ENCODE data around the gene CYP26B1. TPM values are rescaled to one million over a fixed set of nuclear protein-coding genes. Genes with fewer than 3 reads are reported as not detected.

CYP26B1 gene
- polyA plus RNA-seq, 1 donor (not counting 4 experiments of a cell fraction or from before 2014, with no cell fraction given): 1.2 TPM

DNA sequence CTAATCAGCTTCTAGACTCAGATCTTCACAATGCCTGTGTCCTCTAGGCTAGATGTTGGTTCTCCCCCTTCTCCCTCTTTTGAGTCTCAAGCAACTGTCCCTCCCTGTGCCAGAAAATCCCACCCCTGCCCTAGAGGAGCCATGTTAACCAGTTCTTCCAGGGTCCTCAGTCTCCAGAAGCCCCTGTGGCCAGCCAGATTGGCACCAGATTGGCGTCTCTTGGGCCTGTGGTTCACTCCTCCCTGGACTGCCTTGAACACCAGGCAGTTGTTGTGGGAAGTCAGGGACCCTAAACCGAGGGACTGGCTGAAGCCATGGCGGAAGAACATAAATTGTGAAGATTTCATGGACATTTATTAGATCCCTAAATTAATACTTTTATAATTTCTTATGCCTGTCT, 36.6 kb downstream of the CYP26B1 start:
- peaks cover 52% of the 10 kb centered on the region for H3K4me1 ChIP-seq (ENCODE audit: control insufficient read depth, extremely low read depth, insufficient read depth, low read length)
- dilution Hi-C loops (cut with MboI; ENCODE audit: extremely low pct_ligation_motif_present, low sequenced_read_pairs): no loop called here
- H2AFZ ChIP-seq (ENCODE audit: control insufficient read depth, low read length): no peak overlapping the region
- H3K9me1 ChIP-seq (ENCODE audit: control insufficient read depth, extremely low read depth, insufficient read depth, low read length): no peaks in the 10 kb centered on the region
- no peak for TF ChIP-seq EZH2 (IDR thresholded peaks at IDR 0.05; ENCODE audit: low read length)
- TF ChIP-seq, protein P1, sequence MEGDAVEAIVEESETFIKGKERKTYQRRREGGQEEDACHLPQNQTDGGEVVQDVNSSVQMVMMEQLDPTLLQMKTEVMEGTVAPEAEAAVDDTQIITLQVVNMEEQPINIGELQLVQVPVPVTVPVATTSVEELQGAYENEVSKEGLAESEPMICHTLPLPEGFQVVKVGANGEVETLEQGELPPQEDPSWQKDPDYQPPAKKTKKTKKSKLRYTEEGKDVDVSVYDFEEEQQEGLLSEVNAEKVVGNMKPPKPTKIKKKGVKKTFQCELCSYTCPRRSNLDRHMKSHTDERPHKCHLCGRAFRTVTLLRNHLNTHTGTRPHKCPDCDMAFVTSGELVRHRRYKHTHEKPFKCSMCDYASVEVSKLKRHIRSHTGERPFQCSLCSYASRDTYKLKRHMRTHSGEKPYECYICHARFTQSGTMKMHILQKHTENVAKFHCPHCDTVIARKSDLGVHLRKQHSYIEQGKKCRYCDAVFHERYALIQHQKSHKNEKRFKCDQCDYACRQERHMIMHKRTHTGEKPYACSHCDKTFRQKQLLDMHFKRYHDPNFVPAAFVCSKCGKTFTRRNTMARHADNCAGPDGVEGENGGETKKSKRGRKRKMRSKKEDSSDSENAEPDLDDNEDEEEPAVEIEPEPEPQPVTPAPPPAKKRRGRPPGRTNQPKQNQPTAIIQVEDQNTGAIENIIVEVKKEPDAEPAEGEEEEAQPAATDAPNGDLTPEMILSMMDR (optimal IDR thresholded peaks at IDR 0.05 in 1 of 3, IDR thresholded peaks at IDR 0.05 in 1 of 3, conservative IDR thresholded peaks at IDR 0.05 in 1 of 3; ENCODE audit: extremely low read depth in 1 of 3, insufficient read depth in 2 of 3, low read length in 3 of 3): no peak
- no peak for DNase-seq (ENCODE audit: low read depth, low spot score)
- H3K4me3 ChIP-seq (ENCODE audit: control insufficient read depth in 2 of 3, extremely low read depth in 1 of 3, insufficient read depth in 2 of 3, low read depth in 1 of 3, low read length in 3 of 3): no peak overlapping the region
- H3K36me3 ChIP-seq (ENCODE audit: control insufficient read depth in 2 of 2, extremely low read depth in 1 of 2, insufficient read depth in 2 of 2, low read length in 2 of 2): no peaks in the 10 kb centered on the region
- no peak overlapping the region for H3K9ac ChIP-seq (ENCODE audit: control insufficient read depth, extremely low read depth, insufficient read depth, low read length)
- H3K27me3 ChIP-seq (ENCODE audit: control insufficient read depth, extremely low read depth, insufficient read depth, low read length): no peaks in the 10 kb centered on the region
- H3K9me3 ChIP-seq (ENCODE audit: control insufficient read depth, low read depth, low read length): no peaks in the 10 kb centered on the region
- no peaks in the 10 kb centered on the region for H4K20me1 ChIP-seq (ENCODE audit: control insufficient read depth, extremely low read depth, insufficient read depth, low read length)
- H3K27ac ChIP-seq (ENCODE audit: control insufficient read depth, insufficient read depth, low read length): no peak overlapping the region
- H3K79me2 ChIP-seq (ENCODE audit: control insufficient read depth, insufficient read depth, low read length): no peaks in the 10 kb centered on the region
- H3K4me2 ChIP-seq (ENCODE audit: control insufficient read depth, extremely low read depth, insufficient read depth, low read depth, low read length): no peak overlapping the region
- FAIRE-seq: no peak

DNA sequence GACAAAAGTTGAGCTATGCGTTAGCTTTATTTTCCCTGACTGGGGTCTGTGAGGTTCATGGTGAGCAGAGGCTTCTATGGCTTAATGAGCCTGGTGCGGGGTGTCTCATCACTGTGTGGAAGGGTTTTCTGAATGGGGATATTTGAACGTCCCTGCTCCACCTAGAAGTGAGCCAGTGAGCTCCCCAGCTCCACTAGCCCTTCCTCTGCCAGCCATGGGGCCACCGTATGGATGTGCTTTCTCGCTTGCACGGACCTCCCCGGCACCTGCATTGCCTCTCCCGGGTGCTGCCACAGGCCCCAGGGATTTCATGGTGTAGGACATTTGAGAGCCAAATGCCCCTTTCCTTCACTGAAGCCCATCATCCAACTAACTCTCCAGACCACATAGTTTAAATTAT, 37.8 kb downstream of the CYP26B1 start:
- H3K27me3 ChIP-seq (ENCODE audit: control insufficient read depth, extremely low read depth, insufficient read depth, low read length): no peaks in the 10 kb centered on the region
- no peak for DNase-seq (ENCODE audit: low read depth, low spot score)
- no peaks in the 10 kb centered on the region for H3K36me3 ChIP-seq (ENCODE audit: control insufficient read depth in 2 of 2, extremely low read depth in 1 of 2, insufficient read depth in 2 of 2, low read length in 2 of 2)
- FAIRE-seq: no peak
- no peak overlapping the region for H3K4me2 ChIP-seq (ENCODE audit: control insufficient read depth, extremely low read depth, insufficient read depth, low read depth, low read length)
- H3K4me1 ChIP-seq (ENCODE audit: control insufficient read depth, extremely low read depth, insufficient read depth, low read length): peaks cover 40% of the 10 kb centered on the region
- no peaks in the 10 kb centered on the region for H3K9me1 ChIP-seq (ENCODE audit: control insufficient read depth, extremely low read depth, insufficient read depth, low read length)
- no peak overlapping the region for H3K9ac ChIP-seq (ENCODE audit: control insufficient read depth, extremely low read depth, insufficient read depth, low read length)
- H3K9me3 ChIP-seq (ENCODE audit: control insufficient read depth, low read depth, low read length): no peaks in the 10 kb centered on the region
- no peak for TF ChIP-seq EZH2 (IDR thresholded peaks at IDR 0.05; ENCODE audit: low read length)
- TF ChIP-seq, protein P1 (optimal IDR thresholded peaks at IDR 0.05 in 1 of 3, IDR thresholded peaks at IDR 0.05 in 1 of 3, conservative IDR thresholded peaks at IDR 0.05 in 1 of 3; ENCODE audit: extremely low read depth in 1 of 3, insufficient read depth in 2 of 3, low read length in 3 of 3): no peak
- H3K4me3 ChIP-seq (ENCODE audit: control insufficient read depth in 2 of 3, extremely low read depth in 1 of 3, insufficient read depth in 2 of 3, low read depth in 1 of 3, low read length in 3 of 3): no peak overlapping the region
- H4K20me1 ChIP-seq (ENCODE audit: control insufficient read depth, extremely low read depth, insufficient read depth, low read length): no peaks in the 10 kb centered on the region
- dilution Hi-C loops (cut with MboI; ENCODE audit: extremely low pct_ligation_motif_present, low sequenced_read_pairs): no loop called here
- H3K27ac ChIP-seq (ENCODE audit: control insufficient read depth, insufficient read depth, low read length): no peak overlapping the region
- no peak overlapping the region for H2AFZ ChIP-seq (ENCODE audit: control insufficient read depth, low read length)
- no peaks in the 10 kb centered on the region for H3K79me2 ChIP-seq (ENCODE audit: control insufficient read depth, insufficient read depth, low read length)

Measured in keratinocyte (primary cell).